SIG-M5 (cell line): ENCODE results near the gene REST.

Source experiments
- DNase-seq: peaks from one replicate; lab custom pipeline; 2025; lab: John Stamatoyannopoulos, UW

Gene REST

GRCh38 chr4:56976283-56976836 is 68.7 kb downstream of the REST start:
- DNase-seq: no peak

- no peak for DNase-seq
Measured at GRCh38 chr4:56976837-56977320, 69.2 kb downstream of the REST start.

- peak; percentile 77 for DNase-seq
Measured at GRCh38 chr4:56977321-56978012, 69.8 kb downstream of the REST start, which contains the start of gene NOA1. Gene NOA1, minus strand, starts transcription at chr4:56977606. Its CDS starts 21 bp downstream, at chr4:56977585.

- peak; percentile 61 for DNase-seq
Measured at GRCh38 chr4:56978750-56979303, 71.1 kb downstream of the REST start, which contains the start of gene POLR2B. Gene POLR2B, plus strand, starts transcription at chr4:56978896. Its CDS starts 90 bp downstream, at chr4:56978986.

- DNase-seq: no peak
Measured at GRCh38 chr4:56979421-56980072, 71.8 kb downstream of the REST start.

GRCh38 chr4:56981795-56982201 is 74.1 kb downstream of the REST start:
- no peak for DNase-seq

GRCh38 chr4:56986192-56986591 is 78.5 kb downstream of the REST start:
- no peak for DNase-seq

GRCh38 chr4:56986952-56987351 is 79.3 kb downstream of the REST start:
- DNase-seq: no peak

- no peak for DNase-seq
Measured at GRCh38 chr4:56990109-56990905, 82.6 kb downstream of the REST start.

GRCh38 chr4:56995525-56995924 is 87.8 kb downstream of the REST start:
- DNase-seq: no peak

- no peak for DNase-seq
Measured at GRCh38 chr4:56999751-57000150, 92.1 kb downstream of the REST start.

- no peak for DNase-seq
Measured at GRCh38 chr4:57013543-57014120, 105.9 kb downstream of the REST start.
